AG04449 (cell line): ENCODE measurements around the gene TPRA1.
"Not testable (repeated sequence)": the region's sequence is repeated elsewhere in the genome, so short reads cannot be mapped to it uniquely, and the experiment has no call there.

ENCODE experiments used
- CTCF ChIA-PET: fragments of 350-600 bp; formaldehyde crosslinking; extraction: SDS; loops from one replicate; lab custom pipeline; 2021; ENCODE audit warnings: antibody characterized with exemption; lab: Yijun Ruan, JAX
- POLR2A ChIA-PET: fragments of 400-600, 350-600 bp; formaldehyde crosslinking; extraction: SDS; loops from one replicate; lab custom pipeline; 2020; ENCODE audit warnings: antibody characterized with exemption, inconsistent platforms; lab: Yijun Ruan, JAX
- DNase-seq: peaks from one replicate; pipeline ENCODE4 v3.0.0-alpha.2; 2010; ENCODE audit warnings: low read depth, low spot score
- H3K4me3 ChIP-seq: 2 replicates; pipeline ENCODE4 v1.5.1; 2011; ENCODE audit warnings: low read depth, mild to moderate bottlenecking, control low read depth, low read length
- CTCF ChIP-seq: IDR thresholded peaks from one replicate; pipeline ENCODE4 v1.5.1; 2011; ENCODE audit warnings: mild to moderate bottlenecking, moderate library complexity, low read length, control low read depth, inconsistent platforms; ENCODE audit not compliant: insufficient read depth; ENCODE audit errors: missing control alignments

TPRA1 gene

GRCh38 chr3:127534564-127534963 is 56.0 kb downstream of the TPRA1 start:
- TF ChIP-seq CTCF = no peak
- POLR2A ChIA-PET = no interaction called here
- no peak for DNase-seq
- H3K4me3 ChIP-seq = no peak overlapping the region
- CTCF ChIA-PET = interaction anchor here (5.2 kb wide), 1 partner anchor 12 kb away, joined by 59 read pairs; no protein-coding TSS in a partner anchor

- CTCF ChIA-PET = no interaction called here
- no peak for TF ChIP-seq CTCF
- POLR2A ChIA-PET = no interaction called here
- no peak for DNase-seq
- H3K4me3 ChIP-seq = no peak overlapping the region
Observed at GRCh38 chr3:127534161-127534451, 56.4 kb downstream of the TPRA1 start.

DNA sequence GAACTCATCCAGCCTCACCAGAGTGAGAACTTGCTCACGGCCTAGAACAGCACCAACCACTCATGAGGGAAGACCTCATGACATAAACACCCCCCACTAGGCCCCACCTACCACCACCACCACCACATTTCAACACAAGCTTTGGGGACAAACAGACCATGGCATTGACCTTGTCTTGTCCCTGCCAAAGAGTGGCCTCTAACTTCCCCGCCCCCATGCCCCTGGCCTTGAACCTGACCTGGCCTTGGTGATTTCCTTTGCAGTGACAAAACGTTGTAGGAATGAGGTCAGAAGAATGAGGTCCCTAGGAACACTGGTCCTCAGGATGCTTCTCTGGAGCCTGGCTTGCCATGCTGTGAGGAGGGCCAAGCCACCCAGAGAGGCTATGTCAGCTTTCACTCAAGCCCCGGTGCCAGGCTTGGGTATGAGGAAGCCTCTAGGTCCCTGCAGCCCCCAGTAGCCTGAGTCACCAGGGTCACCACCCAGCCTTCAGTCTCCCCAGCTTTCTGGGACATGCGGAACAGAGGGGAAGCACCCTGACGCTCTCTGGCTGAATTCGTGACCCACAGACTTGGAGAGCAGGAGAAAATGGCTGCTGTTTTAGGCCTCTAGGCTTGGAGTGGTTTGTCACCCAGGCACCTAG is 57.9 kb downstream of the TPRA1 start:
- DNase-seq = no peak
- ChIA-PET CTCF (interaction anchor here (1.1 to 1.5 kb wide), 3 partner anchors 12 to 15 kb away, joined by 3 to 4 read pairs (median 3); no protein-coding TSS in a partner anchor), POLR2A (no interaction called here)
- no peak for TF ChIP-seq CTCF
- no peak overlapping the region for H3K4me3 ChIP-seq

DNA sequence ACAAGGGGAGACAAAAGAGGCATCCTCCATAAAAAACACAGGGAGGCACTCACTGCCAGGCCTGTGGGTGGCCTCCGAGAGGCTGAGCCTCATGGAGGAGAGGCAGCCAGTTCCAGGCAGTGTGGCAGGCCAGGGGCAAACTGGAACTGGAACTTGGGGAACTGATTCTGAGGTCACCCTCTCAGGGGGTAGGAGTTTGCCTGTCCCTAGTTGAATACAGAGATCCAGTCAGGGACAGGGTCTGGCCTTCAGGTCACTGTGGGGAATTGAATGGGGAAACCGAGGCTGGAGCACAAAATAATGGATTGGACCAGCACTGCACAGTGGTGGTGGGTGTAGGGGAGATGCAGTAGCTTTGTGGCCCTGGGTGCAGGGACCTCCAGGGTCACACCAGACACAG is 58.7 kb downstream of the TPRA1 start:
- no peak for TF ChIP-seq CTCF
- no peak overlapping the region for H3K4me3 ChIP-seq
- POLR2A ChIA-PET = no interaction called here
- CTCF ChIA-PET = interaction anchor here (1.1 kb wide), 1 partner anchor 15 kb away, joined by 3 read pairs; no protein-coding TSS in a partner anchor
- DNase-seq = no peak

DNA sequence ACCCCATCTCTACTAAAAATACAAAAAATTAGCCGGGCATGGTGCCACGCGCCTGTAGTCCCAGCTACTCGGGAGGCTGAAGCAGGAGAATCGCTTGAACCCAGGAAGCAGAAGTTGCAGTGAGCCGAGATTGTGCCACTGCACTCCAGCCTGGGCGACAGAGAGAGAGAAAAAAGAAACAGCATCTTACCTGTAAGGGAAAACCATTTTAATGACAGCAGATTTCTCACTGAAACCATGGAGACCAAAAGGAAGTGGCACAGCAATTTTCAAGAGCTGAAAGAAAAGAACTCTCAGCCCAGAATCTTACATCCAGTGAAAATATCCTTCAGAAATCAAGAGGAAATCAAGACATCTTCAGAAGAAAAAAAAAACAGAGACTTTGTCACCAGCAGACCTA is 59.7 kb downstream of the TPRA1 start:
- POLR2A ChIA-PET, DNase-seq, H3K4me3 ChIP-seq: not testable (repeated sequence)
- CTCF ChIA-PET = interaction anchor here (0.9 kb wide), 1 partner anchor 14 kb away, joined by 3 read pairs; no protein-coding TSS in a partner anchor

GRCh38 chr3:127529346-127530188 is 61.0 kb downstream of the TPRA1 start:
- H3K4me3 ChIP-seq = no peak overlapping the region
- ChIA-PET CTCF (interaction anchor here (1.1 to 3.0 kb wide), 2 partner anchors 14 to 16 kb away, joined by 3 to 10 read pairs; no protein-coding TSS in a partner anchor), POLR2A (no interaction called here)
- DNase-seq = no peak
- TF ChIP-seq CTCF = no peak
